HCT116 (cell line): ENCODE data around the gene ZNF490.

ENCODE experiments used
- POLR2A ChIP-seq: IDR thresholded peaks from 2 replicates; pipeline ENCODE4 v1.7.0; 2011; ENCODE audit warnings: borderline replicate concordance; ENCODE audit not compliant: insufficient read depth, insufficient read length; ENCODE audit errors: extremely low read depth
- REST ChIP-seq: IDR thresholded peaks from 2 replicates; pipeline ENCODE4 v1.6.1; 2012; ENCODE audit warnings: low read depth
- SP1 ChIP-seq: IDR thresholded peaks from 2 replicates; pipeline ENCODE4 v1.6.1; 2012; ENCODE audit warnings: low read depth
- YY1 ChIP-seq: IDR thresholded peaks from 2 replicates; pipeline ENCODE4 v1.6.1; 2011; ENCODE audit warnings: low read length, low read depth, moderate library complexity, mild to moderate bottlenecking; ENCODE audit not compliant: insufficient replicate concordance; ENCODE audit errors: extremely low read depth
- TF ChIP-seq, protein P1 (sequence below), 3 experiments: fragments of 200-600 bp in 1 of 3; sonication (generic) in 1 of 3; IDR thresholded peaks in 2 of 3; conservative IDR thresholded peaks in 1 of 3; 2 replicates each; pipeline ENCODE4 v1.5.1; 2012 to 2017; ENCODE audit warnings: low read depth in 2 of 3, low read length in 2 of 3, antibody characterized with exemption in 1 of 3, borderline replicate concordance in 1 of 3, control low read depth in 1 of 3, mild to moderate bottlenecking in 1 of 3, mixed read lengths in 1 of 3, mixed run types in 1 of 3, moderate library complexity in 1 of 3; ENCODE audit not compliant: insufficient read depth in 1 of 3
- TF ChIP-seq, protein P2 (sequence below): IDR thresholded peaks from 2 replicates; pipeline ENCODE4 v1.6.1; 2012

DNA sequence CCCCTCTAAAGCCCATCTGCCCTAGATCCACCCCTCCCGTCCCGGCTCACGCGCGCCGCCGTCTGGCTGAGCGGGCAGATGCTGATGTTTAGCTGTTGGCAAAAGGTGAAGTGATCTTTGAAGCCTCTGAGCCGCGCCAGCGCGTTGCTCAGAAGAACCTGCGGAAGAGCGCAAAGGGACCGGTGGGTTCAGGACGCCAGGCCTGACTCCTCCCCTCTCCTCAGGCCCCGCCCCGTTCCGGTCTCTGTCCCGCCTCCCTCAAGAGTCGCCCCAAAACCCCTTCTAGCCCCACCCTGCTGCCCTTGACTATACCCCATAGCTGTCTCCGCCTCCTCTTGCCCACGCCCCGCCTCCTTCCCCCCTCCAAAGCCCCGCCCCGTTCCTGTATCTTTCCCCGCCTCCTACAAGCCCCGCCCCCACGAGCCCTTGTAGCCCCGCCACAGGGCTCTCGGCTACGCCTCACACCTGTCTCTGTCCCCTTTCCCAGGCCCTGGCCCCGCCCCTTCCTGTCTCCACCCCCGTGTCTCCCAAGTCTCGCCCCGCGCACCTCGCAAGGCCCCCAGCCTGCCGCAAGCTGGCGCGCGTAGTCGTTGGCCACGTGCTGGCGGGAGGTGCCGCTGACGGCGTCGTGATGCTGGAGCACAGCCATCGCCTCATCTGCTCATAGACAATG is 46.4 kb upstream of the ZNF490 start:
- no peak for TF ChIP-seq SP1
- TF ChIP-seq, protein P1, sequence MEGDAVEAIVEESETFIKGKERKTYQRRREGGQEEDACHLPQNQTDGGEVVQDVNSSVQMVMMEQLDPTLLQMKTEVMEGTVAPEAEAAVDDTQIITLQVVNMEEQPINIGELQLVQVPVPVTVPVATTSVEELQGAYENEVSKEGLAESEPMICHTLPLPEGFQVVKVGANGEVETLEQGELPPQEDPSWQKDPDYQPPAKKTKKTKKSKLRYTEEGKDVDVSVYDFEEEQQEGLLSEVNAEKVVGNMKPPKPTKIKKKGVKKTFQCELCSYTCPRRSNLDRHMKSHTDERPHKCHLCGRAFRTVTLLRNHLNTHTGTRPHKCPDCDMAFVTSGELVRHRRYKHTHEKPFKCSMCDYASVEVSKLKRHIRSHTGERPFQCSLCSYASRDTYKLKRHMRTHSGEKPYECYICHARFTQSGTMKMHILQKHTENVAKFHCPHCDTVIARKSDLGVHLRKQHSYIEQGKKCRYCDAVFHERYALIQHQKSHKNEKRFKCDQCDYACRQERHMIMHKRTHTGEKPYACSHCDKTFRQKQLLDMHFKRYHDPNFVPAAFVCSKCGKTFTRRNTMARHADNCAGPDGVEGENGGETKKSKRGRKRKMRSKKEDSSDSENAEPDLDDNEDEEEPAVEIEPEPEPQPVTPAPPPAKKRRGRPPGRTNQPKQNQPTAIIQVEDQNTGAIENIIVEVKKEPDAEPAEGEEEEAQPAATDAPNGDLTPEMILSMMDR (IDR thresholded peaks at IDR 0.05 in 2 of 3, conservative IDR thresholded peaks at IDR 0.05 in 1 of 3; ENCODE audit: borderline replicate concordance in 1 of 3, insufficient read depth in 1 of 3, low read depth in 2 of 3, low read length in 2 of 3) = no peak
- TF ChIP-seq, protein P2, sequence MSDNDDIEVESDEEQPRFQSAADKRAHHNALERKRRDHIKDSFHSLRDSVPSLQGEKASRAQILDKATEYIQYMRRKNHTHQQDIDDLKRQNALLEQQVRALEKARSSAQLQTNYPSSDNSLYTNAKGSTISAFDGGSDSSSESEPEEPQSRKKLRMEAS = no peak
- no peak for TF ChIP-seq YY1
- no peak for TF ChIP-seq POLR2A
- no peak for TF ChIP-seq REST
